HUES48 (cell line): Measurements from ENCODE around the gene MMD.

Experiments
- H3K27ac ChIP-seq: one replicate; pipeline ENCODE4 v1.7.0; 2013; ENCODE audit warnings: low read depth, low read length, inconsistent platforms
- H3K27me3 ChIP-seq: 2 replicates; pipeline ENCODE4 v1.6.1; 2013; ENCODE audit warnings: mild to moderate bottlenecking, low read length; ENCODE audit not compliant: control insufficient read depth, insufficient read depth
- H3K36me3 ChIP-seq: 2 replicates; pipeline ENCODE4 v1.6.1; 2013; ENCODE audit warnings: low read length; ENCODE audit not compliant: control insufficient read depth, insufficient read depth
- H3K4me1 ChIP-seq: 2 replicates; pipeline ENCODE4 v1.6.1; 2013; ENCODE audit warnings: mild to moderate bottlenecking, low read length; ENCODE audit not compliant: control insufficient read depth, insufficient read depth
- H3K4me3 ChIP-seq: 2 replicates; pipeline ENCODE4 v1.5.1; 2013; ENCODE audit warnings: mild to moderate bottlenecking, low read depth, low read length
- H3K9ac ChIP-seq: 2 replicates; pipeline ENCODE4 v1.6.1; 2013; ENCODE audit warnings: mild to moderate bottlenecking, low read depth, low read length, moderate library complexity
- H3K9me3 ChIP-seq: 2 replicates; pipeline ENCODE4 v1.6.1; 2013; ENCODE audit warnings: low read length; ENCODE audit not compliant: control insufficient read depth, insufficient read depth

MMD gene

DNA sequence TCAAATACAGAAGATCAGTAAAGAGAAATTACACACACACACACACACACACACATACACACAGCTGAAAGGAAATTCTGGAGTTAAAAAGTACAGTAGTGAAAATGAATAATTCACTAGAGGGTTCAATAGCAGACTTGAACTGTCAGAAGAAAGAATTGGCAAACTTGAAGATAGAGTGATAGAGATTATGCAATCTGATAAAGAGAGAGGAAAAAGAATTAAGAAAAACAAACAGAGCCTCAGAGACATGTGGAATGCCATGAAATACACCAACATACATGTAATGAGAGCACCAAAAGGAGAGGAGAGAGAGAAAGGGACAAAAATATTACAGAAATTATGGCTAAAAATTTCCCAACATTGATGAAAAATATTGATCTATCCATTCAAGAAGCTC is 60.7 kb downstream of the MMD start:
- Histone ChIP-seq H3K4me3 (no peak overlapping the region), H3K4me1 (peaks cover 14% of the 10 kb centered on the region), H3K36me3 (no peaks in the 10 kb centered on the region), H3K9me3 (no peaks in the 10 kb centered on the region), H3K27ac (no peak overlapping the region), H3K27me3 (no peaks in the 10 kb centered on the region), H3K9ac (no peak overlapping the region)

GRCh38 chr17:55356434-55357328 is 65.0 kb downstream of the MMD start:
- Histone ChIP-seq H3K27me3 (no peaks in the 10 kb centered on the region), H3K36me3 (no peaks in the 10 kb centered on the region), H3K4me3 (no peak overlapping the region), H3K9ac (no peak overlapping the region), H3K27ac (no peak overlapping the region), H3K4me1 (peaks cover 5% of the 10 kb centered on the region), H3K9me3 (no peaks in the 10 kb centered on the region)

GRCh38 chr17:55354941-55355340 is 66.7 kb downstream of the MMD start:
- Histone ChIP-seq H3K9me3 (no peaks in the 10 kb centered on the region), H3K27ac (no peak overlapping the region), H3K4me3 (no peak overlapping the region), H3K27me3 (no peaks in the 10 kb centered on the region), H3K36me3 (no peaks in the 10 kb centered on the region), H3K4me1 (peaks cover 21% of the 10 kb centered on the region), H3K9ac (no peak overlapping the region)

DNA sequence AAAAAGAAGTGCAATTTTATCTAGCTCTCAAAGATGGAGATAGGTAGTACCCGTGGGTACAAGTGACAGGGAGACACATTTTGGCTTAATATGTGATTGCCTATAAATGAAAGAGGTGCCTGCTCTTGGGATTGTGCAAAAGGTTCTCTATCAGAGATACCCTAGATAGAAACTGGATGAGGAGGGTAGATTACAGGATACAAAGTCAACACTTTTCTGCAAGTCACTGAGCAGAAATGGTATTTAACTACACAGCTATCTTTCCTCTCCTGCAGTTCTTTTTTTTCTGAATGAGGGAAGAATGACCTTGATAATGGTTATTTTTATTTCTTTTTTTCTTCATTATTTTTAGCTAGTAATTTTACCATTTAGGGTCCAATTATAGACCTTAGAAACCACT is 67.6 kb downstream of the MMD start:
- H3K27ac ChIP-seq: no peak overlapping the region
- H3K36me3 ChIP-seq: no peaks in the 10 kb centered on the region
- H3K4me3 ChIP-seq: no peak overlapping the region
- no peaks in the 10 kb centered on the region for H3K9me3 ChIP-seq
- H3K4me1 ChIP-seq: peaks cover 26% of the 10 kb centered on the region
- H3K9ac ChIP-seq: no peak overlapping the region
- no peaks in the 10 kb centered on the region for H3K27me3 ChIP-seq

- 0 out of 2 replicates have a peak overlapping the region, but pooled peaks have one; percentile 40 for H3K4me3 ChIP-seq
- no peaks in the 10 kb centered on the region for H3K9me3 ChIP-seq
- peak overlapping the region; percentile 70 for H3K27ac ChIP-seq
- H3K9ac ChIP-seq: no peak overlapping the region
- peaks cover 28% of the 10 kb centered on the region for H3K4me1 ChIP-seq
- H3K36me3 ChIP-seq: no peaks in the 10 kb centered on the region
- no peaks in the 10 kb centered on the region for H3K27me3 ChIP-seq
Measured at GRCh38 chr17:55351226-55351625, 70.4 kb downstream of the MMD start.

GRCh38 chr17:55350825-55351205 is 70.8 kb downstream of the MMD start:
- Histone ChIP-seq H3K9ac (peak overlapping the region; percentile 38; the same call in 1 of the 2 replicates), H3K4me3 (0 out of 2 replicates have a peak overlapping the region, but pooled peaks have one; percentile 40), H3K27me3 (no peaks in the 10 kb centered on the region), H3K27ac (peak overlapping the region; percentile 70), H3K9me3 (no peaks in the 10 kb centered on the region), H3K4me1 (peaks cover 27% of the 10 kb centered on the region), H3K36me3 (no peaks in the 10 kb centered on the region)

DNA sequence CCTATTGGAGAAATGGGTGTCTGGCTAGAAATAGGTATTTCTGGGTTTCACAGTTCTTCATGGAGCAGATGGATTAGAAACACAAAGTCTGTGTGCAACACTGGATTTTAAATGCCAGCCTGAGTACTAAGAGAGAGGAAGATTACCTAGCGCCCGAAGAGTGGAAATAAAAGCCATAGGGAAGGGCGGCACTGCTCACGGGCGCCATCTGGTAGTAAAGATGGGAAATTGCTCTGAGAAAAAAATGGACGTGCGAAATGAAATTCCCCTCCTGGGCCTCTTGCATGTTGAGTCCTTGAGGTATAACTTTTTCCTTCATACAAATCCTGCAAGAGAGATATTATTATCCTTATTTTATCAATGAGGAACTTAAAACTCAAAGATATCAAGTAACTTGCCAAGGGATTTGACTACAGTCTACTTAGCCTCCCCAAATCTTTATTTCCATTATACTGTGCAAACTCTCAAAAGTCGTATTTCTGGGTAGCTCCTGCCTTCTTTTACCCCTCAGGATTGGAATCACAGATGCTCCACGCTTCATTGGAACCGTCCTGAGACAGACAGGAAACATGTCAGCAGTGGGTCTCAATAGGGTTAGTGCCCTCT is 72.8 kb downstream of the MMD start:
- Histone ChIP-seq H3K36me3 (no peaks in the 10 kb centered on the region), H3K27me3 (no peaks in the 10 kb centered on the region), H3K27ac (no peak overlapping the region), H3K9me3 (no peaks in the 10 kb centered on the region), H3K4me1 (peaks cover 27% of the 10 kb centered on the region), H3K4me3 (no peak overlapping the region), H3K9ac (no peak overlapping the region)

DNA sequence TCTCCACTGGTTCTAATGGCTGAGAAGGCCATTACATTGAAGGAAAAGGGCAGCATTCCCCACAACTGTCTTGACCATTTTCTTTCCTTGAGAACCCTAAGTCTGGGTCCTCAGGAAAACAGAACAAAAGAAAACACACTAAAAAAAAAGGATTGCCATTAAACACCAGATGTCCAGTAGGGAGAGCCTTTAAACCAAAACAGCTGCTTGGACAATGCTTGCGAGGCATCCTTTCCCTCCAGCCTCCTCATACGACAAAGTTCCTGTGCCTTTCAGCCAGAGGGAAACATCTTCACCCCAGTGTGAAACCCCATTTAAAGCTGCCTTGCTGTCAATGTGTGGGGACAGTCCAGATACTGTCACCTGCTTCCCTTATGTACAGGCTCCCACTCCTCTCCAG is 74.3 kb downstream of the MMD start:
- Histone ChIP-seq H3K9me3 (no peaks in the 10 kb centered on the region), H3K27me3 (no peaks in the 10 kb centered on the region), H3K27ac (no peak overlapping the region), H3K4me1 (peaks cover 27% of the 10 kb centered on the region), H3K4me3 (no peak overlapping the region), H3K9ac (no peak overlapping the region), H3K36me3 (no peaks in the 10 kb centered on the region)

DNA sequence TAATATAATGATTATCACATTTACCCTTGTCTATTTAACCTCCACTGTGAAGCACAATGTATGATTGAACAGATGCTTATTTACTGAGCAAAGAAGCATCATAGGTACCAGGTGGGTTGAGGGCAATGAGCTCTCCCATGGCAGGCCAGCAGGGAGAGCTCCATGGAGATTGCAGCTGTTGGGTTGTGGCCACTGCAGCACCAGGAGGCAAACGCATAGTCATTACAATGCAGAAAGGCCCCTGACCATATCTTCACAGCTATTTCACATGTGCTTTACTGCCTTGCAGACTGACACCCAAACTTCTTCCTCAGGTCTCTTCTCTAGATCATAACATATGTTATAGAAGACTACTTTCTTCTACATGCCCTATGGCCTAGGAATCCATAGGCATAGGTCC is 75.0 kb downstream of the MMD start:
- Histone ChIP-seq H3K9me3 (no peaks in the 10 kb centered on the region), H3K27ac (no peak overlapping the region), H3K4me1 (peaks cover 27% of the 10 kb centered on the region), H3K36me3 (no peaks in the 10 kb centered on the region), H3K27me3 (no peaks in the 10 kb centered on the region), H3K9ac (no peak overlapping the region), H3K4me3 (no peak overlapping the region)

- H3K27me3 ChIP-seq: no peaks in the 10 kb centered on the region
- H3K9me3 ChIP-seq: no peaks in the 10 kb centered on the region
- H3K4me1 ChIP-seq: peaks cover 13% of the 10 kb centered on the region
- no peak overlapping the region for H3K4me3 ChIP-seq
- no peak overlapping the region for H3K9ac ChIP-seq
- H3K36me3 ChIP-seq: no peaks in the 10 kb centered on the region
- H3K27ac ChIP-seq: no peak overlapping the region
Measured at GRCh38 chr17:55345132-55345531, 76.5 kb downstream of the MMD start.

DNA sequence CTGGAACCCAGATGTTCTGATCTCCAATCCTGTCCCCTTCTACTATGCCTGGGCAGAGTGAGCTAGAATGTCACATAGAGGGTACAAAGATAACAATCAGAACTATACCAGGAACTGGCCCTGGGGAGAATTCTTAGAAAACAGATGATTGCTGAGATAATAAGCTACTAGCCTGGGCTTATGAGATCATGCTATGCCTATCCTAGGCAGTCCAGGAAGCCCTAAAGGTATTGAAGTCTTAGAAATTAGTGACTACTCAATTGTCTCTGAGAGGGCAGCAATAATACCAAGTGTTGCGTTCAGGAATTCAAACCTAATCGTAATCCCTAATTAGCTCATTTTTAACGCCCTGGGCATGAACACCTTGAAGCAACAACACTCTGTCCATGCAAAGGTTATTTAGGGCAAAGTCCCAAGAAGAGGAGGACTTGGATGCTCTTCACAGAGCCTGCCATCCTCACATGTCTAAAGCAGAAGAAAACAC is 77.1 kb downstream of the MMD start:
- Histone ChIP-seq H3K27me3 (no peaks in the 10 kb centered on the region), H3K9me3 (no peaks in the 10 kb centered on the region), H3K9ac (no peak overlapping the region), H3K27ac (no peak overlapping the region), H3K4me3 (no peak overlapping the region), H3K36me3 (no peaks in the 10 kb centered on the region), H3K4me1 (peaks cover 8% of the 10 kb centered on the region; the same call in 1 of the 2 replicates)
